Mesendoderm (in vitro differentiated cells): Measurements from ENCODE around the gene LAMB3.

Source experiments
- DNase-seq: peaks from one replicate; pipeline ENCODE4 v3.0.0; 2013
- H2AK5ac ChIP-seq: 2 replicates; pipeline ENCODE4 v1.6.1; 2013; ENCODE audit warnings: low read length, inconsistent platforms
- H2BK120ac ChIP-seq: 2 replicates; pipeline ENCODE4 v1.6.1; 2013; ENCODE audit warnings: low read depth, mild to moderate bottlenecking, low read length, moderate library complexity, mixed read lengths
- H2BK15ac ChIP-seq: replicated peaks from 2 replicates; pipeline ENCODE4 v1.6.1; 2013; ENCODE audit warnings: low read depth, mild to moderate bottlenecking, moderate library complexity
- H2BK5ac ChIP-seq: 2 replicates; pipeline ENCODE4 v1.6.1; 2013; ENCODE audit warnings: low read length, inconsistent platforms
- H3K18ac ChIP-seq: 2 replicates; pipeline ENCODE4 v1.6.1; 2013; ENCODE audit warnings: mild to moderate bottlenecking, low read length, mixed read lengths
- H3K23ac ChIP-seq: one replicate; pipeline ENCODE4 v1.6.1; 2013; ENCODE audit warnings: low read length
- H3K27ac ChIP-seq: 2 replicates; pipeline ENCODE4 v1.5.1; 2013; ENCODE audit warnings: low read depth, mild to moderate bottlenecking, inconsistent platforms, low read length, moderate library complexity
- H3K27me3 ChIP-seq: 2 replicates; pipeline ENCODE4 v1.6.1; 2013; ENCODE audit warnings: low read length, control low read depth, mild to moderate bottlenecking, inconsistent platforms; ENCODE audit not compliant: insufficient read depth, poor library complexity
- H3K36me3 ChIP-seq: 2 replicates; pipeline ENCODE4 v1.6.1; 2013; ENCODE audit warnings: low read length, inconsistent platforms; ENCODE audit not compliant: control insufficient read depth, insufficient read depth
- H3K4ac ChIP-seq: one replicate; pipeline ENCODE4 v1.6.1; 2013; ENCODE audit warnings: low read depth, mild to moderate bottlenecking, low read length, moderate library complexity
- H3K4me1 ChIP-seq: 2 replicates; pipeline ENCODE4 v1.6.1; 2013; ENCODE audit warnings: low read depth, low read length, inconsistent platforms; ENCODE audit not compliant: control insufficient read depth
- H3K4me2 ChIP-seq: 2 replicates; pipeline ENCODE4 v1.6.1; 2013; ENCODE audit warnings: low read length
- H3K4me3 ChIP-seq: 2 replicates; pipeline ENCODE4 v1.5.1; 2013; ENCODE audit warnings: mild to moderate bottlenecking, low read length
- H3K56ac ChIP-seq: one replicate; pipeline ENCODE4 v1.6.1; 2013; ENCODE audit warnings: low read length
- H3K79me1 ChIP-seq: 2 replicates; pipeline ENCODE4 v1.6.1; 2013; ENCODE audit warnings: low read length, inconsistent platforms
- H3K79me2 ChIP-seq: 2 replicates; pipeline ENCODE4 v1.6.1; 2013; ENCODE audit warnings: mild to moderate bottlenecking, low read length; ENCODE audit not compliant: control insufficient read depth, insufficient read depth
- H3K9ac ChIP-seq: 2 replicates; pipeline ENCODE4 v1.6.1; 2013; ENCODE audit warnings: low read length, inconsistent platforms
- H4K5ac ChIP-seq: one replicate; pipeline ENCODE4 v1.6.1; 2013; ENCODE audit warnings: low read length
- H4K8ac ChIP-seq: one replicate; pipeline ENCODE4 v1.6.1; 2013; ENCODE audit warnings: low read depth, mild to moderate bottlenecking, control low read depth, low read length, moderate library complexity
- WGBS: extraction: QIAGEN DNeasy Blood & Tissue Kit; methylation state at CpG from one replicate; pipeline ENCODE4 v1.1.7; 2013; ENCODE audit warnings: low lambda C conversion rate, missing lambda C conversion rate; ENCODE audit not compliant: insufficient coverage; ENCODE audit errors: extremely low coverage; 5-methylcytosine and 5-hydroxymethylcytosine counted together

The LAMB3 gene

GRCh38 chr1:209569455-209570207, 82.6 kb downstream of the LAMB3 start:
- no peaks in the 10 kb centered on the region for H3K4me1 ChIP-seq
- no peak overlapping the region for H4K5ac ChIP-seq
- H3K23ac ChIP-seq = no peak overlapping the region
- no peak overlapping the region for H3K4me3 ChIP-seq
- no peak overlapping the region for H2BK15ac ChIP-seq
- H3K79me1 ChIP-seq = no peaks in the 10 kb centered on the region
- H3K9ac ChIP-seq = no peak overlapping the region
- H4K8ac ChIP-seq = no peak overlapping the region
- H3K4me2 ChIP-seq = no peak overlapping the region
- H3K36me3 ChIP-seq = no peaks in the 10 kb centered on the region
- H2BK120ac ChIP-seq = no peak overlapping the region
- no peak overlapping the region for H2BK5ac ChIP-seq
- no CpG with 5 or more reads among the region's 9 CpGs for WGBS
- no peaks in the 10 kb centered on the region for H3K79me2 ChIP-seq
- no peak overlapping the region for H3K27ac ChIP-seq
- no peak overlapping the region for H3K56ac ChIP-seq
- no peak overlapping the region for H3K4ac ChIP-seq
- no peak overlapping the region for H2AK5ac ChIP-seq
- DNase-seq = peak; percentile 90
- no peak overlapping the region for H3K18ac ChIP-seq
- H3K27me3 ChIP-seq = no peaks in the 10 kb centered on the region

- Histone ChIP-seq H3K27me3 (no peaks in the 10 kb centered on the region), H3K79me1 (no peaks in the 10 kb centered on the region), H2AK5ac (no peak overlapping the region), H3K23ac (no peak overlapping the region), H3K79me2 (no peaks in the 10 kb centered on the region), H3K4me2 (no peak overlapping the region), H4K5ac (no peak overlapping the region), H3K4me1 (no peaks in the 10 kb centered on the region), H3K4me3 (no peak overlapping the region), H3K18ac (no peak overlapping the region), H3K56ac (no peak overlapping the region), H2BK120ac (no peak overlapping the region), H4K8ac (no peak overlapping the region), H3K4ac (no peak overlapping the region), H2BK5ac (no peak overlapping the region), H3K27ac (no peak overlapping the region), H3K9ac (no peak overlapping the region), H3K36me3 (no peaks in the 10 kb centered on the region), H2BK15ac (no peak overlapping the region)
- no CpG with 5 or more reads among the region's 1 CpG for WGBS
- DNase-seq = no peak
Measured at GRCh38 chr1:209567698-209568175, 84.5 kb downstream of the LAMB3 start.

- Histone ChIP-seq H3K4me1 (no peaks in the 10 kb centered on the region), H2BK5ac (no peak overlapping the region), H4K8ac (no peak overlapping the region), H3K36me3 (no peaks in the 10 kb centered on the region), H3K56ac (no peak overlapping the region), H3K79me2 (no peaks in the 10 kb centered on the region), H4K5ac (no peak overlapping the region), H2AK5ac (no peak overlapping the region), H3K23ac (no peak overlapping the region), H3K18ac (no peak overlapping the region), H3K27ac (no peak overlapping the region), H2BK120ac (no peak overlapping the region), H3K4me3 (no peak overlapping the region), H3K9ac (no peak overlapping the region), H3K27me3 (no peaks in the 10 kb centered on the region), H3K4me2 (no peak overlapping the region), H2BK15ac (no peak overlapping the region), H3K79me1 (no peaks in the 10 kb centered on the region), H3K4ac (no peak overlapping the region)
- peak; percentile 91 for DNase-seq
- no CpG with 5 or more reads among the region's 15 CpGs for WGBS
Measured at GRCh38 chr1:209565759-209566678, 86.2 kb downstream of the LAMB3 start.
